T47D (cell line): ENCODE measurements around the gene AK1.
"Not testable (repeated sequence)": the region's sequence is repeated elsewhere in the genome, so short reads cannot be mapped to it uniquely, and the experiment has no call there.

Experiments
- DNase-seq, 2 experiments: peaks; one replicate each; pipeline versions ENCODE4 v3.0.0 to v3.0.0-alpha.2; 2011 to 2012; ENCODE audit warnings: low read depth in 1 of 2, low spot score in 1 of 2
- JUND ChIP-seq: IDR thresholded peaks from 2 replicates; pipeline ENCODE4 v1.6.1; 2012; ENCODE audit warnings: low read depth
- in situ Hi-C: cut with HindIII; loops from 2 replicates; pipeline ENCODE4 v1.10.0; 2016; ENCODE audit warnings: low sequenced_read_pairs, low pct_unique_long_range_greater_than_20kb

The AK1 gene

GRCh38 chr9:127887792-127888191 is 10.3 kb upstream of the AK1 start:
- in situ Hi-C loops, result no loop called here
- no peak for TF ChIP-seq JUND
- DNase-seq, result peak in 1 of 2 experiments; percentile 45

GRCh38 chr9:127886401-127886972 is 9.0 kb upstream of the AK1 start:
- no peak for TF ChIP-seq JUND
- peak in 1 of 2 experiments; percentile 42 for DNase-seq
- in situ Hi-C loops, result no loop called here

- TF ChIP-seq JUND, result no peak
- no peak for DNase-seq
- in situ Hi-C loops, result no loop called here
Observed at GRCh38 chr9:127885508-127886281, 8.2 kb upstream of the AK1 start.

GRCh38 chr9:127884976-127885490 is 7.6 kb upstream of the AK1 start:
- in situ Hi-C loops, result no loop called here
- no peak for DNase-seq
- no peak for TF ChIP-seq JUND

- no peak for TF ChIP-seq JUND
- no peak for DNase-seq
- in situ Hi-C loops, result no loop called here
Observed at GRCh38 chr9:127884427-127884911, 7.0 kb upstream of the AK1 start.

- in situ Hi-C loops, result no loop called here
- no peak for DNase-seq
- TF ChIP-seq JUND, result no peak
Observed at GRCh38 chr9:127883959-127884358, 6.5 kb upstream of the AK1 start.

GRCh38 chr9:127881715-127882114 is 4.2 kb upstream of the AK1 start:
- in situ Hi-C loops, DNase-seq: not testable (repeated sequence)

GRCh38 chr9:127880143-127880542 is 2.7 kb upstream of the AK1 start:
- TF ChIP-seq JUND, result no peak
- in situ Hi-C loops, result no loop called here
- no peak for DNase-seq

GRCh38 chr9:127878652-127879390 is 1.3 kb upstream of the AK1 start:
- DNase-seq, result peak in 1 of 2 experiments; percentile 30
- in situ Hi-C loops, result no loop called here

GRCh38 chr9:127878001-127878651 is 651 bp upstream of the AK1 start:
- in situ Hi-C loops, result no loop called here
- no peak for TF ChIP-seq JUND
- DNase-seq, result no peak

More at GRCh38 chr9:127878652-127879390, 1.3 kb upstream of the AK1 start:
- no peak for TF ChIP-seq JUND

- DNase-seq, result peak in 1 of 2 experiments; percentile 19
- TF ChIP-seq JUND, result no peak
- in situ Hi-C loops, result no loop called here
Observed at GRCh38 chr9:127876764-127877562, 512 bp downstream of the AK1 start.
